Measurements from ENCODE around the gene RPS4Y2. TPM values are rescaled to one million over a fixed set of nuclear protein-coding genes. Genes with fewer than 3 reads are reported as not detected.

RPS4Y2 gene
- total RNA-seq (not detected), polyA plus RNA-seq (not detected)

DNA sequence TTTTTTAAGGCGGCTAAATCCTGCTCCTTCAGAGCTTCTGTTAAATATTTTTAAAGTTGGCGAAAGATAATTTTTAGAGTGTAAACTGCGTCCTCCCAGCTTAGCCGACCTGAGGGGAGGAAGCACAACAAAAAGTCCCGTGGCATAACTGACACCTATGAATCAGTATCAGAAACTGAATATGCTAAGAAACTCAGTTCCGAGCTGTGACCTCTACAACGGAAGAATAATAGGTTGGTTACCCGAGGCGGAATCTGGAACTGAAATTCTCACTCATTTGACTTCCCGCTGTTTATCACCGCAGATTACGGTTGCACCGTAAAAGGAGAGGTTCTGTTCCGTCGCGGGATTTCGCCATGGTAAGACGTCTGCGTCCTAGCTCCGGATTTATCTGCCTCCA is at the start of gene RPS4Y2:
TSS of gene RPS4Y2 (plus strand) at position 301 of the 400 bp plus-strand sequence. CDS start at position 357, 56 bp downstream.
- CTCF ChIA-PET (ENCODE audit: partially characterized antibody) = no interaction called here
- POLR2A ChIA-PET (ENCODE audit: partially characterized antibody) = no interaction called here

DNA sequence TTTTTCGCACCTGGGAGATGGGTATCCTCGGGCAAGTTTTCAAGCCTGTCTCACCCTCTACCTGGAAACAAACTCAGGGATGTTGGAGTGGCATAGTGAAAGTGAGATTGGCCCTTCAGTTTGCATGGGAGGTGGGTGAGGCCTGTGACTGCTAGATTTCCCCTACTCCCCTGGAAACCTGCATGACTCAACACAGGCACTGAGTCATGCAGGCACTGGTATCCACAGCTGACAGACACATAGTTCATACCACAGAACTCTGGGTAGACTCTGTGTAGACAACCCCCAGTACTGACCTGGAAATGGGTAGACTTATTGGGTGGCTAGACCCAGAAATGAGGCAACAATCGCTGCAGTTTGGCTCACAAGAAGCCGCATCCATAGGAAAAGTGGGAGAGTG is 41.5 kb upstream of the RPS4Y2 start:
- no peaks in the 10 kb centered on the region for H3K27me3 ChIP-seq (ENCODE audit: insufficient read depth, low read length)
- H3K36me3 ChIP-seq (ENCODE audit: insufficient read depth, low read length) = no peaks in the 10 kb centered on the region
- H3K36me3 Mint-ChIP-seq = no peaks in the 10 kb centered on the region
- H3K27ac Mint-ChIP-seq = no peak overlapping the region
- no peak overlapping the region for H3K4me3 Mint-ChIP-seq
- no peaks in the 10 kb centered on the region for H3K4me1 Mint-ChIP-seq
- no peak overlapping the region for H3K27ac ChIP-seq (ENCODE audit: low read depth, low read length)
- ChIA-PET CTCF (ENCODE audit: partially characterized antibody) (no interaction called here), POLR2A (ENCODE audit: partially characterized antibody) (no interaction called here)
- no peaks in the 10 kb centered on the region for H3K4me1 ChIP-seq (ENCODE audit: insufficient read depth, low read length)
- no peaks in the 10 kb centered on the region for H3K9me3 ChIP-seq (ENCODE audit: control insufficient read depth in 1 of 2, low read length in 2 of 2)
- no peak for DNase-seq
- H3K9me3 Mint-ChIP-seq = peaks cover 0 to under 1% (median 0%) of the 10 kb centered on the region in 8 donors
- H3K4me3 ChIP-seq (ENCODE audit: low read length in 2 of 2) = no peak overlapping the region
- H3K27me3 Mint-ChIP-seq = peaks cover 0 to 1% of the 10 kb centered on the region in 2 donors
- intact Hi-C loops (cut with micrococcal nuclease) = no loop called here

More for the DNA sequence above, at the start of gene RPS4Y2:
- intact Hi-C loops (cut with micrococcal nuclease) = no loop called here
- no peaks in the 10 kb centered on the region for H3K4me1 ChIP-seq (ENCODE audit: insufficient read depth, low read length)
- H3K9me3 ChIP-seq (ENCODE audit: control insufficient read depth in 1 of 2, low read length in 2 of 2) = no peaks in the 10 kb centered on the region
- no peaks in the 10 kb centered on the region for H3K36me3 Mint-ChIP-seq
- no peaks in the 10 kb centered on the region for H3K27me3 Mint-ChIP-seq
- H3K27me3 ChIP-seq (ENCODE audit: insufficient read depth, low read length) = no peaks in the 10 kb centered on the region
- no peaks in the 10 kb centered on the region for H3K4me1 Mint-ChIP-seq
- H3K9me3 Mint-ChIP-seq = no peaks in the 10 kb centered on the region
- DNase-seq = no peak
- no peak within 1 kb of the TSS for H3K4me3 ChIP-seq (ENCODE audit: low read length in 2 of 2)
- no peaks in the 10 kb centered on the region for H3K36me3 ChIP-seq (ENCODE audit: insufficient read depth, low read length)
- no peak within 1 kb of the TSS for H3K4me3 Mint-ChIP-seq
- H3K27ac ChIP-seq (ENCODE audit: low read depth, low read length) = no peak within 1 kb of the TSS
- no peak within 1 kb of the TSS for H3K27ac Mint-ChIP-seq

DNA sequence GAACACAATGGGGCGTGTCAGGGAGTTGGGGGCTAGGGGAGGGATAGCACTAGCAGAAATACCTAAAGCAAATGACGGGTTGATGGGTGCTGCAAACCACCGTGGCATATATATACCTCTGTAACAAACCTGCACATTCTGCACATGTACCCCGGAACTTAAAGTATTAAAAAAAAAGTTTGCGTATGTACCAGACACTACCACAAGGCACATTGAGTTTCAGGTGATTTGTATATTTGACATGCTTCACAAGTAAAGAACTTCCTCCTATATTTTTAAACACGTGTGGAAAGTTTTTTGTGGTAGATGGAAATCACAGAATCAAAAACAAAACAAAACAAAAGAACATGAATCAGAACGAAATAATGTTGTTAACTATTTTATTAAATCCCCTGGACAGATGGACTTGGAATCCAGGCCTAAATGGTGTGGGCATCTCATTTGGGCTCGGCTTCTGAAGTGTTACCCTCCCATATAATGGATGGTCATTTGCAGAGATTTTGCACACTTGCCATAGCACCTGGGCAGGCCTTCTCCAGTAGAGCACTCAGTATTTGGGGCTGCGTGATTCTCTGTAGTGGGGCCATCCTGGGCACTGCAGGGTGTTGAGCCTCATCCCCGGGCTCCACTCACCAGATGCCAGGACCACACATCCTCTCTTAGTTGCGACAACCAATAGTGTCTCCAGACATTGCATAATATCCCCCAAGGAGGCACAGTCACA is 29.6 kb upstream of the RPS4Y2 start:
- intact Hi-C loops (cut with micrococcal nuclease) = no loop called here
- POLR2A ChIA-PET (ENCODE audit: partially characterized antibody) = no interaction called here
- H3K9me3 ChIP-seq (ENCODE audit: control insufficient read depth in 1 of 2, low read length in 2 of 2) = no peaks in the 10 kb centered on the region
- Mint-ChIP-seq H3K4me1 (no peaks in the 10 kb centered on the region), H3K9me3 (no peaks in the 10 kb centered on the region), H3K36me3 (no peaks in the 10 kb centered on the region), H3K4me3 (no peak overlapping the region), H3K27me3 (no peaks in the 10 kb centered on the region), H3K27ac (no peak overlapping the region)
- no peaks in the 10 kb centered on the region for H3K4me1 ChIP-seq (ENCODE audit: insufficient read depth, low read length)
- H3K36me3 ChIP-seq (ENCODE audit: insufficient read depth, low read length) = no peaks in the 10 kb centered on the region
- no peaks in the 10 kb centered on the region for H3K27me3 ChIP-seq (ENCODE audit: insufficient read depth, low read length)
- DNase-seq = no peak
- H3K27ac ChIP-seq (ENCODE audit: low read depth, low read length) = no peak overlapping the region
- CTCF ChIA-PET (ENCODE audit: partially characterized antibody) = no interaction called here
- no peak overlapping the region for H3K4me3 ChIP-seq (ENCODE audit: low read length in 2 of 2)

DNA sequence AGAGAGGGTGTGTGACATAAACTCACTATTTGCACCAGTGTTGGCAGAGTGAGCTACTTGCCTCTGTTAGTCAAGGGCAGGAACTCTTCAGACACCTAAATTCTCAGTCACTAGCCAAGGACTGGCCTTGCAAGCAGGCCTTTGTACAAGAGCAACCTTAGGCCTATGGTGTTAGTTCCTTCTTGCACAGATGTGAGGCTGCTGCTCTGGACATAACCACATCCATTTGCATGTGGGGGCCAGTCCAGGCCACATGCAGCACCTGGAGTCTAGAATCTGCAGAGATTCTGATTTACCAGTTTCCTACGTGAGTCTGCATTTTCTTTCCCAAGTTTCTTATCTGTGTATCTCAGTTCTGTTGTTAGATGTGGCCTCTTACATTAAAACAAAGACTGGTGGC is 20.7 kb upstream of the RPS4Y2 start:
- intact Hi-C loops (cut with micrococcal nuclease) = no loop called here
- CTCF ChIA-PET (ENCODE audit: partially characterized antibody) = no interaction called here
- Histone ChIP-seq H3K4me3 (ENCODE audit: low read length in 2 of 2) (no peak overlapping the region), H3K9me3 (ENCODE audit: control insufficient read depth in 1 of 2, low read length in 2 of 2) (no peaks in the 10 kb centered on the region), H3K27me3 (ENCODE audit: insufficient read depth, low read length) (no peaks in the 10 kb centered on the region), H3K36me3 (ENCODE audit: insufficient read depth, low read length) (no peaks in the 10 kb centered on the region), H3K4me1 (ENCODE audit: insufficient read depth, low read length) (no peaks in the 10 kb centered on the region), H3K27ac (ENCODE audit: low read depth, low read length) (no peak overlapping the region)
- Mint-ChIP-seq H3K36me3 (no peaks in the 10 kb centered on the region), H3K4me3 (no peak overlapping the region), H3K27ac (no peak overlapping the region), H3K27me3 (no peaks in the 10 kb centered on the region), H3K4me1 (peaks cover 0 to 1% (median 0%) of the 10 kb centered on the region in 4 donors), H3K9me3 (no peaks in the 10 kb centered on the region)
- no peak for DNase-seq
- POLR2A ChIA-PET (ENCODE audit: partially characterized antibody) = no interaction called here

DNA sequence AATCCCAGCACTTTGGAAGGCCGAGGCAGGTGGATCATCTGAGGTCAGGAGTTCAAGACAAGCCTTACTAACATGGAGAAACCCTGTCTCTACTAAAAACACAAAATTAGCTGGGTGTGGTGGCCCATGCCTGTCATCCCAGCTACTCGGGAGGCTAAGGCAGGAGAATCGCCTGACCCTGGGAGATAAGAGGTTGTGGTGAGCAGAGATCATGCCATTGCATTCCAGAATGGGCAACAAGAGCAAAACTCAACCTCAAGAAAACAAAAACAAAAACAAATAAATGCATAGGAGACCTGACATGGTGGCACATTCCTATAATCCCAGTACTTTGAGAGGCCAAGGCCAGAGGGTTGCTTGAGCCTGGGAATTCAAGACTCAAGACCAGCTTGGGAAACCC is 16.1 kb upstream of the RPS4Y2 start:
- Histone ChIP-seq H3K27me3 (ENCODE audit: insufficient read depth, low read length) (no peaks in the 10 kb centered on the region), H3K9me3 (ENCODE audit: control insufficient read depth in 1 of 2, low read length in 2 of 2) (no peaks in the 10 kb centered on the region), H3K4me3 (ENCODE audit: low read length in 2 of 2) (no peak overlapping the region), H3K27ac (ENCODE audit: low read depth, low read length) (no peak overlapping the region), H3K4me1 (ENCODE audit: insufficient read depth, low read length) (peaks cover 3% of the 10 kb centered on the region), H3K36me3 (ENCODE audit: insufficient read depth, low read length) (no peaks in the 10 kb centered on the region)
- Mint-ChIP-seq H3K27me3 (no peaks in the 10 kb centered on the region), H3K9me3 (no peaks in the 10 kb centered on the region), H3K4me3 (no peak overlapping the region), H3K4me1 (peaks cover 0 to 7% (median 2%) of the 10 kb centered on the region in 4 donors), H3K36me3 (no peaks in the 10 kb centered on the region), H3K27ac (peak overlapping the region in 1 of 7 donors; percentile 35)
- CTCF ChIA-PET (ENCODE audit: partially characterized antibody) = interaction anchor here (0.5 kb wide), 1 partner anchor 1028 kb away, joined by 3 read pairs; no protein-coding TSS in a partner anchor
- POLR2A ChIA-PET (ENCODE audit: partially characterized antibody) = no interaction called here
- intact Hi-C loops (cut with micrococcal nuclease) = loop anchor here (2.0 to 10.0 kb wide), 4 partner anchors 145 to 1307 kb away; partner anchors contain the start of gene EIF1AY
- no peak for DNase-seq

DNA sequence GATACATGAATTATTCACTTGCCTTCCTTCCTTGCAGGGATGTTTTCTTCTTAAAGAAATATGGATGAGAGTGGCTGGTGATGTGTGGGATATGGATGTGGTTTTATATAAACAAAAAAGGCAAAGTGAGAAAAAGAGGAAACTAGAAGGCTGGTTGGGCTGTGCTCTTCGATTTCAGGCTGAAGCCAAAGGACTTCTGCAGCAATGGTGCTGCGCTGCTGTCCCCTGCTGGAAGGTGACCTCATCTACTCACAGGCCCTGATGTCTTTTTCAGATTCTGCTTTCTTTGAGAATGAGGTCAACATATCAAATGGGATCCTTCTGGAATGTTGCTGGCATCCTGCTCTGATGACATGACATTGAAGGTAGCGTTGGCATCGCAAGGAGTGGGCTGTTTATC is 15.3 kb upstream of the RPS4Y2 start:
- no peak overlapping the region for H3K4me3 ChIP-seq (ENCODE audit: low read length in 2 of 2)
- H3K27me3 ChIP-seq (ENCODE audit: insufficient read depth, low read length) = no peaks in the 10 kb centered on the region
- Mint-ChIP-seq H3K27me3 (no peaks in the 10 kb centered on the region), H3K27ac (no peak overlapping the region), H3K4me1 (peaks cover 0 to 14% (median 6%) of the 10 kb centered on the region in 4 donors), H3K4me3 (no peak overlapping the region), H3K9me3 (no peaks in the 10 kb centered on the region), H3K36me3 (no peaks in the 10 kb centered on the region)
- ChIA-PET CTCF (ENCODE audit: partially characterized antibody) (no interaction called here), POLR2A (ENCODE audit: partially characterized antibody) (no interaction called here)
- no peaks in the 10 kb centered on the region for H3K36me3 ChIP-seq (ENCODE audit: insufficient read depth, low read length)
- intact Hi-C loops (cut with micrococcal nuclease) = loop anchor here (2.0 to 10.0 kb wide), 4 partner anchors 144 to 1308 kb away; partner anchors contain the start of gene EIF1AY
- no peak for DNase-seq
- no peaks in the 10 kb centered on the region for H3K9me3 ChIP-seq (ENCODE audit: control insufficient read depth in 1 of 2, low read length in 2 of 2)
- no peak overlapping the region for H3K27ac ChIP-seq (ENCODE audit: low read depth, low read length)
- H3K4me1 ChIP-seq (ENCODE audit: insufficient read depth, low read length) = peaks cover 11% of the 10 kb centered on the region

DNA sequence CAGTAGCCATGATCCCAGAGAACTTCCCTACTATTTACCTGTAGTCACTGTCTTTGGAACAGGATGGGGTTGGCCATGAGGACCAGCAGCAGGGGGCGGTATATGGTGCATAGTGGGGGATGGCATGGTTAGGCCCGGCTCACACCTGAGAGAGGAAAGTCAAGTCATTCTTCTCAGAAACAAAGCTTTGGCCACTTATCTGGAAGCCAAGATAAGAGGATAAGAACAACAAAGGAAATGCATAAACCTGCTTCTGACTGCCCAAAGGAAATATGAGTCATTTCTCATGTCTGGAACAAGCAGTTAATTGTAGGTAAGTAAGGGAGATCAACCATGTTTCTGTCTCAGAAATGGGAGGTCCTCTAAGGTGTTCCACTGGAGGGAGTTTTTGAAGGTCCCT is 10.8 kb upstream of the RPS4Y2 start:
- ChIA-PET POLR2A (ENCODE audit: partially characterized antibody) (no interaction called here), CTCF (ENCODE audit: partially characterized antibody) (interaction anchor here (0.6 to 1.3 kb wide), 3 partner anchors 14 to 514 kb away, joined by 3 to 6 read pairs (median 4); no protein-coding TSS in a partner anchor)
- H3K4me1 Mint-ChIP-seq = peaks cover 0 to 40% (median 17%) of the 10 kb centered on the region in 4 donors
- Histone ChIP-seq H3K9me3 (ENCODE audit: control insufficient read depth in 1 of 2, low read length in 2 of 2) (no peaks in the 10 kb centered on the region), H3K27ac (ENCODE audit: low read depth, low read length) (no peak overlapping the region), H3K36me3 (ENCODE audit: insufficient read depth, low read length) (no peaks in the 10 kb centered on the region), H3K4me3 (ENCODE audit: low read length in 2 of 2) (no peak overlapping the region), H3K4me1 (ENCODE audit: insufficient read depth, low read length) (peaks cover 34% of the 10 kb centered on the region), H3K27me3 (ENCODE audit: insufficient read depth, low read length) (no peaks in the 10 kb centered on the region)
- peak overlapping the region in 1 of 7 donors; percentile 79 for H3K27ac Mint-ChIP-seq
- intact Hi-C loops (cut with micrococcal nuclease) = loop anchor here (5.0 to 10.0 kb wide), 4 partner anchors 140 to 517 kb away; partner anchors contain the start of gene EIF1AY
- H3K9me3 Mint-ChIP-seq = no peaks in the 10 kb centered on the region
- H3K36me3 Mint-ChIP-seq = no peaks in the 10 kb centered on the region
- no peaks in the 10 kb centered on the region for H3K27me3 Mint-ChIP-seq
- no peak for DNase-seq
- no peak overlapping the region for H3K4me3 Mint-ChIP-seq
